ENCODE results near the gene DMAC2L.
"Not testable (repeated sequence)": the region's sequence is repeated elsewhere in the genome, so short reads cannot be mapped to it uniquely, and the experiment has no call there.

DMAC2L gene, protein sequence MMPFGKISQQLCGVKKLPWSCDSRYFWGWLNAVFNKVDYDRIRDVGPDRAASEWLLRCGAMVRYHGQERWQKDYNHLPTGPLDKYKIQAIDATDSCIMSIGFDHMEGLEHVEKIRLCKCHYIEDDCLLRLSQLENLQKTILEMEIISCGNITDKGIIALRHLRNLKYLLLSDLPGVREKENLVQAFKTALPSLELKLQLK

DNA sequence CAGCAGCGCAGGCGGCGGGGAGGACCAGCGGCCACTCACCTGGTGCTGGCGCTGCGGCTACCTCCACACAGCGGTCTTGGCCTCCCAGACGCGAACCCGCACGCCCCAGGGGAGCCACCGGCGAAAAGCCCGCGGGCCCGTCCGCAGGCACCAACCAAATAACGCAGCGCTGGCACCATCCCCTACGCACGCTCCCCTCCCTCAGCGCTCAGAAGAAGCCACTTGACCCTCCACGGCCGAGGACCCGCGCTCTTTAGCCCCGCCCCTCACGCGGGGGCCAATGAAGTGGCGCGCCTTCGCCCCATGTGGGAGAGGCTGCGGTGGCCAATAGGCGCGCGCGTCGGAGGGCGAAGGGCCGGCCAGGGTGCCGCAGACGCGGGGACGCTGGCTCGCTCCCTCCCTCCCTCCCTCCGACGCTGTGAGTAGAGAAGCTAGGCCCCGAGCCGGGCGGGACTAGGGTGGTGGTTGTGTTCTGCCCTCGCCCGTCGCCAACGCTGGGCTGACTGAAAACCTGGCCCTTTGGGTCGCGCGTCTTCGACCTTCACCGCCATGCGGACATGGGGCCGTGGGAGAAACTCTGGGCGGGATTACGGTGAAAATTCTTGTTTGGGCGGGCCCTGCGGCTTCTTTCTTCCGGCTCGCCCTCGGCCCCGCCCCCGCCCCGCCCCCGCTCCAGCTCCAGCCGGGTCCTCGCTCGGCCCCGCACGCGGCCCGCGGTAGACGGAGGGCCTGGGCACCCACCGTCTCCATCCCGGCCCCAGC is at the start of gene DMAC2L, which contains the start of gene L2HGDH:
DMAC2L (plus strand) TSS at position 353 of the 762 bp plus-strand sequence. CDS start 9,164 bp downstream, outside the sequence.
L2HGDH (minus strand) TSS at position 258 of the 762 bp plus-strand sequence; CDS start at position 179, 79 bp downstream.
- peak; percentile 93 for DNase-seq (ENCODE audit: low spot score)

DNA sequence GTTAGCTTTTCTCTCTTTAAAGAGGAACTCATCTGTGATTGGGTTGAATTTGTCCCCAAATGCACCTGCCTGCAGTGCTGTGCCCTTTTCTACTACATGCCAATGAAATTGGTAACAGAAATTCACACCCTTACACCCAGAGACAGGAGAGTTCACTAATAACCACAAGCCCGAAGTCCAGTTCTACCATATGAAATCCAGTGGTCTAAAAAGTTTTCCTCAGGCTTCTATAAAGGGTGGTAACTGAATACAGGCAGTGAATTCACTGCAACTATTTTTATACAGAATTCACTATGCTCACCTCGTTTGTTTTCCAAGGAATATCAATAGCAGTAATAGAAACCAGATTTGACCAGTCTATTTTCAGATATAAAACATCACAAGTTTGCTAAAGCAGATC is 49.3 kb upstream of the DMAC2L start:
- DNase-seq (ENCODE audit: low spot score): no peak

DNA sequence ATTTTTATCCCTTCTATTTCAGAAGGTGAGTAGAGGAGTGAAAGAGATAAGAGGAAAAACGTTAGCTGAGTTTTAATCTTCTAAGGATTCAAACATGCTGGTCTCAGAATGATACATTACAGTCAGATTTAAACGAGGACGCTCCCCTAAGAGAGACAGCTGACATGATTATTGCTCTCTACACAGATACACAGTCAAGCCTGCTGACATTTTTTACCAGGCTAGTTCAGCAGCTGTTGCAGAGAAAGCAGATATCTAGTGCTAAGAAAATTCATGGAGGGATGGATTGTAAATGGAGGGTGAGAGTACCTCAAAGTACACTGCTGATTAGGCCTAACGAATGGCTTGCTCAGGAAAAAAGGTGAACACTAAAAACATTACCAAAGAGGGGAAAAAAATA is 48.8 kb upstream of the DMAC2L start:
- no peak for DNase-seq (ENCODE audit: low spot score)

DNA sequence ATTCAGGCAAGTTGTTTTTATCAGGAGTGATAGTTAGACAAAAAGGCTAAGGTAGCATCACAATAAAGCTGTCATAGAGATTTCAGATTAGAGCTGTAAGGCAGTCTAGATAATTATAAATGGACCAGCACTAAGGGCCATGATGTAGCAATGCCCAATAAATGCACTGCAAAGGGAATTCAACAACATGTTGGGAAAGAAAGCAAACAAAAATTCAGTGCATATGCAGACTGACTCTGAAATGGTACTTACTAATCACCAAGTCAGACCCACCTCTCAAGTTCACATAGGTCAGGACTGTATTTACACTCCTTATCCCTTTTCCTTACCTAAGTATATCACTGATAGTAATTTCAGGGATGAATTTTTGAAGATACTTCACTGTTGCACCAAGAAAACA is 47.1 kb upstream of the DMAC2L start:
- DNase-seq (ENCODE audit: low spot score): no peak

DNA sequence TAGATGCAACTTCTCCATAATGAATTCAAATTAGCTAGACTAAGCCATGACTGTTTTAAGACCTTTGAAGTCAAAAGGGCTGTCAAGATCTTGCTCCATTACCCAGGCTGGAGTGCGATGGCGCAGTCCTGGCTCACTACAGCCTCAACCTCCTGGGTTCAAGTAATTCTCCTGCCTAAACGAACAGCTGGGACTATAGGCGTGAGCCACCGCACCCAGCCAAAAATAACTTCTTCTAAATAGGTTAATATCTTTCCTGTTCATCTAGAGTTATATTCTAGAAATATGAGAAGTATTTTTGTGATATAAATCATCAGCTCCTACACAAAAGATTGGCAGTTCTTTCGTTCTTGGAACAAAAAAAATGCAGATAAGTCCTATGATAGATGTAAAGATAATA is 41.2 kb upstream of the DMAC2L start:
- no peak for DNase-seq (ENCODE audit: low spot score)

DNA sequence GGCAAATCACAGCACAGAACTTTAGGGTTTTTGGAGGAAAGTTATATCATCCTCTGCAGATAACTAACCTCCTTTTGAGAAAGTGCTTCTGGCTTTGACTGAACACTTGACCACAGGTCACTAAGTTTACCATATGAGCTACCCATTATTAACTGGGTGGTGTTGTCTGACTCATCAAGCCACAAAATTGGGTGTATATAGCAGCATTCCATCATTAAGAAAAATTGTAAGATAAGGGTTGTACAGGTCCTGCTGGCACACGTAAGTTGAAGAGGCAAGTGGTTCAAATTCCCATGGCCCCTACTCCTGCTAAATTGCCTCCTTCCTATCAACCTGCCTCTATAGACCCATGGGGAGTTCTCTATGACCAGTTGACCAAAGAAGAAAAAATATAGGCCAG is 39.6 kb upstream of the DMAC2L start:
- DNase-seq (ENCODE audit: low spot score): no peak

DNA sequence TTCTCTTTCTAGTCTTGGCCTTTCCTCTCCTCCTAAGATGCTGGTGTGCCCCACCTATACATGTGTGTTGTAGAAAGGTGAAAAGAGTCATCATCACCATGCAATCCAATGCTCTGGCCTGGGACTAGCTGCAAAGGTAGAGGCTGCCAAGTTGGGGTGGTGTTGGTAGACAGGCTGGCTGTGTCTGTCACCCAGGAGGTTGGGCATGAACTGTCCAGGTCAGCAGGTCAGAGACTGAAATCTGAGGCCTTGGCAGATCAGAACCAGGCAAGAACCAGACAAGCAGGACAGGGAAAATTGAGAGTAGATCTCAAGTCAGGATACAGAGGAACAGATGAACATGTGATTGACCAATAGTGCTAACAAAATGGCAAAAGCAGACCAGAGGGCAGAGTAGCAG is 26.3 kb upstream of the DMAC2L start:
- DNase-seq (ENCODE audit: low spot score): no peak

DNA sequence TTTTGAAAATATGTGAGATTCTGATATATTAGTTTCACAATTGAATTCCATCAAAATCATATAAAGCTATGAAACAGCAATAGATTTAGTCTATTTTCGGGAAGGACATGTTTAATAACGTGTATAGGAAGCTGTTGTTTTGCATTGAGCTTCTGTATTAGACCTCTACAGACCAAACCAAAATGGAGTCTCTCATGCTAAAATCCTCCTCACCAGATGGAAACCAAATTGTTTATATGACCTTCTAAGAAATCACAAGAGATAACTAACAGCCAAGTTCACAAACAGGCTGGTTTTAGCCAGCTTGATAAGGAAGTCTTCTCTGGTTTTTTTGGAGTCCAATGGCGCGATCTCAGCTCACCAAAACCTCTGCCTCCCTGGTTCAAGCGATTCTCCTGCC is 24.0 kb upstream of the DMAC2L start:
- no peak for DNase-seq (ENCODE audit: low spot score)

DNA sequence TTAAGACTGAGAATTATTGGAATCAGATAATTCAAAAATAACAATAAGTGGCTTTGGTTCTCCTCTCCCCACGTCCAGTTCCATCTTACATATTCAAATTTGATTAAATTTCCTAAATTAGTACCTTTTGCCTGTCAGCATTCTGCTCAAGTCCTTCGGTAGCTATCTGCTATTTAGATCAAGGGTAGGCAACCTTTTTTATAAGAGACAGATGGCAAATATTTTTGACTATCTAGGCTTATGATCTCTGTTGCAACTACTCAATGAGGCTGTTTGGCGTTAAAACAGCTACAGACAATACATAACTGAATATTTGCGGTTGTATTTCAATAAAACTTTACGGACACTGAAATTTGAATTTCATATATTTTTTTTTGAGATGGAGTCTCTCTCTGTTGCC is 21.8 kb upstream of the DMAC2L start:
- no peak for DNase-seq (ENCODE audit: low spot score)

DNA sequence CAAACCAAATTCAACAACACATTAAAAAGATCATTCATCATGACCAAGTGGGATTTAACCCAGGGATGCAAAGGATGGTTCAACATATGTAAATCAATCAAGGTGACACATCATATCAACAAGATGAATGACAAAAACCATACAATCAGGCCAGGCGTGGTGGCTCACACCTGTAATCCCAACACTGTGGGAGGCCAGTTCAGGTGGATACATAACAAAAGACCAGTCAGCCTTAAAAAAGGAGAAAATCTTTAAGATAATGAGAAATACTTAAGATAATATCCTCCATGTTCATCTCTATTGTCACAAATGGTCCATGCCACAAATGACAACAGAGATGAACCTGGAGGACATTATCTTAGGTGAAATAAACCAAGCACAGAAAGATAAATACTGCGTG is 12.5 kb upstream of the DMAC2L start:
- no peak for DNase-seq (ENCODE audit: low spot score)

DNA sequence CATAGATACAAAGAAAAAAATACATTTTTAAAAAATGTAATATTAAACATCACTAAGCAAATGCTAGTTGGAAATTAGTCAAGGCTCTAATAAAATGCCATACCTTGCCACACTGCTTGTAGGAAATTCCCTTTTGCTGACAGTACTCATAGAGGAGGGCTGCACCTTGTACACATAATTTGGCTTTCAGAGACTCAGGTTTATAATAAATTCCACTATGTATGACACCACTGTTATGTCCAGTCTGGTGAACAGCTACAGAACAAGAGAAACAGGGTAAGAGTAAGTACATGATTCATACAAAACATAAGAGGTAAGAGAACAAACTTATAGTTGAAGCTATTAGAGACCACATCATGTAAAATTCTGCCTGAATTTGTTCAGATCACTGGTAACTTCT is 10.2 kb upstream of the DMAC2L start:
- no peak for DNase-seq (ENCODE audit: low spot score)

DNA sequence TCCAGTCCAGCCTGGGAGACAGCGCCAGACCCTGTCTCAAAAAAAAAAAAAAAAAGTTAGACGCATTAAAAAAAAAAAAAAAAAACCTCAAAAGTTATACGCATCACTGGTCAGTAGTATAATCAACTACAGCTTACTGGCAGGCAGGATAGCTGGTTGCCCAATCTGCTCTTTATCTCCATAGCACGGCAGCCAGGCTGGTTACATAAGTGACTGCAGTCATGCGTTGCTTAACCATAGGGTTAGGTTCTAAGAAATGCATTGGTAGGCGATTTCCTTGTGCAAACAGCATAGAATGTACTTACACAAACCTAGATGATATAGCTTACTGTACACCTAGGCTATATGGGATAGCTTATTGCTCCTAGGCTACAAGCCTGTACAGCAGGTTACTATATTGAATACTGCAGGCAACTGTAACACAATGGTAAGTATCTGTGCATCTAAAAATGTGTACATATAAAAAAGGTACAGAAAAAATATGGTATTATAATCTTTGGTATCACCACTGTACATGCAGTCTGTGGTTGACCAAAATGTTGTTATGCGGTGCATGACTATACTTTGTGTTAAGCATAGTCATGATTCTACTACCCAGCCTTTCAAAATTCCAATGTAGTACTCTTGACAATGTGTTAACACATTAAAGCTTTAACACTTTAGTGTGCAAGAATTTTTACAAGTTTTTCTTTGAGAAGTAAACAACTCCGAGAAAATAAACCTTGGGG is 8.2 kb upstream of the DMAC2L start:
- no peak for DNase-seq (ENCODE audit: low spot score)

DNA sequence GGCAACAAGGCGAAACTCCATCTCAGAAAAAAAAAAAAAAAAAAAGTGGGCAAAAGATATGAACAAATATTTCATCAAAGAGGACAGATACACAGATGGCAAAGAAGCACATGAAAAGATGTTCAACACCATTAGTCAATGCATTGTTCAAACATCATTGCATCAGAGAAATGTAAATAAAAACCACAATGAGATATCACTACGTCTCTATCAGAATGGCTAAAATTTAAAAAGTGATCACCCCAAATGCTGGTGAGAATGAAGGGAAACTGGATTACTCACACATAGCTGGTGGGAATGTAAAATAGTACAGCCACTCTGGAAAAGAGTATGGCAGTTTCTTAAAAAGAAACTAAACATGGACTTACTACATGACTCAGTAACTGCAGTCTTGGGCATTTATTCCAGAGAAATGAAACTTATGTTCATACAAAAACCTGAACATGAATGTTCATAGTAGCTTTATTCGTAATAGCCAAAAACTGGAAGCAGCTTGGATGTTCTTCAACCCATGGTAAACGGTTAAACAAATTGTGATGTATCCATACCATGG is 3.7 kb upstream of the DMAC2L start:
- no peak for DNase-seq (ENCODE audit: low spot score)

DNA sequence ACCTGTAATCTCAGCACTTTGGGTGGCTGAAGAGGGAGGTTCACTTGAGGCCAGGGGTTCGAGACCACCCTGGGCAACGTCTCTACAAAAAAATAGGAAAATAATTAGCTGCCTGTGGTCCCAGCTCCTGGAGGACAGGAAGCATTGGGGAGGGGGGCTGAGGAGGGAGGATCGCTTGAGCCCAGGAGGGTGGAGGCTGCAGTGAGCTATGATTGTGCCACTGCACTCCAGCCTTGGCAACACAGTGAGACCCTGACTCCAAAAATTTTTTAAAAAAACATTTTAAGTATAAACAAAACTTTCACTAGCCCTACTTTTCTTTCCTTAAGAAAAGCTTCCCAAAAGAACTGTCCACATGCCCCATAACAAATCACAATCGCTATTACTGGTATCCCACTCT is 1.7 kb upstream of the DMAC2L start:
- no peak for DNase-seq (ENCODE audit: low spot score)

DNA sequence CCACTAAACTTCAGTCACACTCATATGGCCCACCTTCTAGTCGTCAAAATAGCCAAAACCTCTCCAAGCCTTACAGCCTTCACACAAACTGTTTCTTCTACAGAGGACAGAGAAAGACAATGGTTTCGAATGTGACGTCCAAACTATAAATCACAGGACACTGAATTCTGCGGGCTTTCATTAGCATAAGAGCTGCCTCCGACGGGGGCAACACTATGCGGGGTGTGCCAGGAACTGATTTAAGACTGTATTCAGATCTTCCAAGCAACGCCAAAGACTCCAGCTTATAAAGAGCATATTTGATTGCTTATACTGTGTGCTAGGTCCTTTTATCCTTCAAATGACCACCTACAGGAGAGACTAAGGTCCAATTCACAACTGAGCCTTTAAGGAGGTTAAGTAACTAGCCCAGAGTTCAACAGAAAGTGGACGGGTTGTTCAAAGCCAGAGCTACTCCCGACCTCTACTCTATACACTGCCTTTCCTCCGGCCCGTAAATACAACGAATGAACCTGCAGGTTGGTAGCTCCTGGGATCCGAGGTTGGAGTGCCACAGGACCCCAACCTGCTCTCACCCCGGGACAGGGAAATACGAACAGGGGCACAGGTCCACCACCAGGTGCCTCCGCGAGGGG is 670 bp upstream of the DMAC2L start:
- peak; percentile 36 for DNase-seq (ENCODE audit: low spot score)

DNA sequence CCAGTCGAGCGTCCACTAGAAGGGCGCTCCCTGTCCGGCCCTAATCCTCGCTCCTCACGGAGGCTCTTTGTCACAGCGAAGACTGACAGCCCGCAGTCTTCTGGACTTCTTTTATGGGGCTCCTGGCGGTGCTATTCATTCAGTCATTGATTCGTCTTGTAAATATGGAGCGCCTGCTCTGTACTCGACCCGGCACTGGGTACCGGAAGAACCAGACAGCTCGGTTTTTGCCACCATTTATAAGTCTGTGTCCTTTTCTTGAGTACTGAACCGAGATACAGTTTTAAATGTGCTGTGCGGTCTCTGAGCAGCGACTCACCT is 570 bp downstream of the DMAC2L start:
- no peak for DNase-seq (ENCODE audit: low spot score)

DNA sequence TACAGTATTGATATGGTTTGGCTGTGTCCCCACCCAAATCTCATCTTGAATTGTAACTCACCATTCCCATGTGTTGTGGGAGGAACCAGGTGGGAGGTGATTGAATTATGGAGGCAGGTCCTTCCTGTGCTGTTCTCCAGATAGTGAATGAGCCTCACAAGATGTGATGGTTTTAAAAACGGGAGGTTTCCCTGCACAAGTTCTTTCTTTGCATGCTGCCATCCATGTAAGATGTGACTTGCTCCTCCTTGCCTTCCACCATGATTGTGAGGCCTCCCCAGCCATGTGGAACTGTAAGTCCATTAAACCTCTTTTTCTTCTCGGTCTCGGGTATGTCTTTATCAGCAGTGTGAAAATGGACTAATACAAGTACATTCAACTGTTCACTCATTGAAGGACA is 2.0 kb downstream of the DMAC2L start:
- not testable (repeated sequence) for DNase-seq (ENCODE audit: low spot score)

DNA sequence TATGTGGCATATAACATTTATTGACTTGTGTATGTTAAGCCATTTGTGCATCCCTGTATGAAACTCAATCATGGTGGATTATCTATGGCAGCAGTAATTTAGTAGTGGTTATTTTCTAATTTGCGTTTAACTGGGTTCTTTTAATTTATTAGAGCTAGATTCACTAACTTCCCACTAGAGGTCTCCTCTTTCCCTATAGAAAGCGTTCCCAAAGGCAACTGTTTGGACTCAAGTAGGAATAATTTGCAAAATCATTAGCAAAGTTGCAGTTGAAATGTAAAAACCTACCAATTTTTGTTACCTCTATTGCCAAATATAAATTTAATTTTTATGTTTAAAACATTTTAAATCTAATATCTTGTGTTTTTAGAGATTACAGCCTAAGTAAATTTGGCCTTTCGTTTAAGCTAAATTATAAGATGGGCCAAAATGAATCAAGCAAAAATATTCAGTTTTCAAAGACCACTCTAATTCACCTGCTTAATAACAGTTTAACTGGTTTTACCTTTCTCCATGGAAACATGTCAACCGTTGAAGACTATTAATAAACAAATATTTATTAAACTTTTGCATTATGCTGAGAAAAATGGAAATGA is 6.0 kb downstream of the DMAC2L start:
- peak; percentile 61 for DNase-seq (ENCODE audit: low spot score)

DNA sequence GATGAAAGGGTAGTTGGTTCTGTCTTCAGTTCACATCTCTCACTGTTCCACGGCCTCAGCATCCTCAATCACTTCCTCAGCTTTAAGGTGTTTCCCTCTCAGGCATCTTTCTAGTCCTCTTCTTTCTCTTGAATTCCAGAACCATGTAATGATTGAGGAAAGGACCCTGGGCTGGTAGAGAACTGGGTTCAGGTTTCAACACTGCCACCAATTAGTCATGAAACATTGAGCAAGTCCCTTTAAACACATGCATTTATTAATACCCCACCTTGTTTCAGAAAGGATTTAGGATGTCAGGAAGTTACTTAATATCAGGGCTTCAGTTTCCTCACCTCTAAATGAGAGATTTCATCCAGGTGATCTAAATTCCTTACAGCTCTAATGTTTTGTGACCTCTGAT is 7.2 kb downstream of the DMAC2L start:
- DNase-seq (ENCODE audit: low spot score): no peak

DNA sequence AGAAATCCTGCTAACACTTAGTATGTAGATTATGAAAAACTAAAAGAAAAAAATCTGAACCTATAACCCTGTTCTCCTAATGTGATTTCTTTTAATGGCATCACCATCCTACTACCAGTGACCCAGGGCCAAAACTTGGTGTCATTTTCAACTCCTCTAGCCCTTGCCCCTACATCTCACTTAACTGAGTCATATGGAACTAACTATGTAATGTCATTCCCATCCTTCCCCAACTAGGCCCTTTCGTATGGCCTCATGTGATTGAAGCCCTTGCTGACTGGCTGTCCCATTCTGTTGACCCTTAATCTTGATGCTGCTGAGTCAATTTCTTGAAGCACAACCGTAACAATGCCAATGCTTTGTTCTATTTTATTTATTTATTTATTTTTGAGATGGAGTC is 7.6 kb downstream of the DMAC2L start:
- no peak for DNase-seq (ENCODE audit: low spot score)

DNA sequence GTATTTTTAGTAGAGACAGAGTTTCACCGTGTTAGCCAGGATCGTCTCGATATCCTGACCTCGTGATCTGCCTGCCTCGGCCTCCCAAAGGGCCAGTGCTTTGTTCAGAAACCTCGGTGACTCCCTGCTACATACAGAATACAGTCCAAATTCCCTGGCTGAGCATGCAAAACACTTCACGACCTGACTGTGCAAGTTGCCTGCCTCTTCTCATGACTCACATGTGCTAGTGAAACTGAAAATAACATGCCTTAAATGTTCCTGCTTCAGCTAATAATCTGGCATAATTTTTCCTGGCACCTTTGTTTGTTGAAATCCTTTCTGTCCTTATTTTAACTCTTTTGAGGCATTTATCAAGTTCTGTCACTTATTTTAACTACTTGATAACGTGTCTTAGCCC is 8.2 kb downstream of the DMAC2L start:
- DNase-seq (ENCODE audit: low spot score): no peak

DNA sequence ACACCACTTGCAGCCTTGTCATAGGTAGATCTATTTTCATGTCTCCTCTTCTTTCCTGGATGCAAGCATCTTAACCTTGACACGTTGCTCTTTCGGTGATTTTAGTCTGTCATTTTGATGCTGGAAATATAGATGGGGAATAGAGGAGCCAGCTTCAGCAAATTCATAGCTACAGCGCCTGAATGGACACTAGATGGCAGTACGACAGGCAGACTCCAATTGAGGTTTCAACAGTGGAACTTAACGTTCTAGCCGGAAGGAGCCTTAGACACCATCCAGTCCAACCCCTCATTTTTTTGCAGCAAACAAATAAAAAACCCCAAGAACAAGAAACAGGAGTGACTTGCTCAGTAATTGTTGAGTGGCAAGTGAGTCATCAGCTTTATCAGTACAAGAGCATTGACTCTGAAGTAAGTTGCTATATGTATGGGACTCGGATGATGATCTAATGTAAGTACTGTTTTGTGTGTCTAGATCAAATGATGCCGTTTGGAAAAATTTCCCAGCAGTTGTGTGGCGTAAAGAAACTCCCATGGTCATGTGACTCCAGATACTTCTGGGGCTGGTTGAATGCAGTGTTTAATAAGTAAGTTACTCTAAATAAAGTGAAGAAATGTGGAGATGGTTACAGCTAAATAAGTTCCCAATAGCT is 9.0 kb downstream of the DMAC2L start:
- peak; percentile 87 for DNase-seq (ENCODE audit: low spot score)

Data from COLO829 (cell line).